Mucosa of descending colon (tissue), 3 donors: Measurements from ENCODE around the gene C2CD3. TPM values are rescaled to one million over a fixed set of nuclear protein-coding genes. Genes with fewer than 3 reads are reported as not detected.

Source experiments
- ATAC-seq: fragments of 200-7000 bp; cut with Tn5 transposase; one replicate; pipeline ENCODE4 v1.9.1; 2020; ENCODE audit warnings: mild to moderate bottlenecking, moderate library complexity
- DNase-seq, 3 donors: peaks; one replicate each; pipeline ENCODE4 v3.0.0-alpha.2; 2020
- H3K36me3 ChIP-seq: fragments of 200-600 bp; one replicate; pipeline ENCODE4 v1.8.0; 2021; ENCODE audit warnings: low read depth, mild to moderate bottlenecking
- H3K4me1 ChIP-seq: fragments of 200-600 bp; one replicate; pipeline ENCODE4 v1.8.0; 2021; ENCODE audit warnings: low read depth, mild to moderate bottlenecking
- H3K4me3 ChIP-seq: fragments of 200-600 bp; one replicate; pipeline ENCODE4 v1.8.0; 2021; ENCODE audit warnings: mild to moderate bottlenecking
- H3K9me3 ChIP-seq: fragments of 200-600 bp; one replicate; pipeline ENCODE4 v1.8.0; 2021; ENCODE audit warnings: mild to moderate bottlenecking
- CTCF ChIP-seq: fragments of 200-600 bp; IDR thresholded peaks from one replicate; pipeline ENCODE4 v1.8.0; 2022; ENCODE audit warnings: antibody characterized with exemption, mild to moderate bottlenecking
- intact Hi-C, 2 donors: fragments of 100-400 bp; cut with DNase I in 1 of 2; cut with micrococcal nuclease in 1 of 2; formaldehyde crosslinking; loops; one replicate each; pipeline versions ENCODE4 v1.11.0 to v1.11.1; 2022; cut with DNase I, micrococcal nuclease
- long read RNA-seq, 2 donors: library from polyadenylated mRNA; unstranded; transcript quantifications; one replicate each; pipeline ENCODE4 v2.0.0, GENCODE V29; 2019 to 2021
- total RNA-seq, 3 donors: library from RNA; stranded (reverse); fragmentation: NEBNext Ultra II Directional in 2 of 3; extraction: Animal tissue kit (Norgen Biotek cat#: 25700) in 2 of 3; gene quantifications; one replicate each; pipeline versions ENCODE4 v1.2.1 to v1.2.4, GENCODE V29; 2021 to 2023
- donor health status: DM: no; HTN: no; CAD: no; lungs with moderate emphysema.
- donor health status: DM: no; HTN: no; CAD: no.
- donor health status: DM: no; HTN: yes; CAD: no.

The C2CD3 gene
- 10 to 100 TPM; 22.3 to 37.2 (median 32.1) TPM for total RNA-seq
- long read RNA-seq, donor 1, partial matches to known transcripts, result 6 of 8 reads
- long read RNA-seq, donor 1, other reads (novel, unspliced or antisense), result 2 of 8 reads
- long read RNA-seq, donor 2, partial matches to known transcripts, result 1 of 2 reads
- long read RNA-seq, donor 2, other reads (novel, unspliced or antisense), result 1 of 2 reads

- TF ChIP-seq CTCF, result no peak
- ATAC-seq (peak; percentile 96), DNase-seq (peak; percentile 98 to 99 (median 98))
- intact Hi-C loops, result no loop called here
- Histone ChIP-seq H3K4me1 (peaks cover 25% of the 10 kb centered on the region), H3K36me3 (peaks cover 6% of the 10 kb centered on the region), H3K9me3 (no peaks in the 10 kb centered on the region), H3K4me3 (peak within 1 kb of the TSS; percentile 52)
These were observed at the start of gene C2CD3, which contains the start of gene PPME1 for GRCh38 chr11:74170694-74171629. Gene C2CD3 (minus strand): TSS chr11:74171002. CDS start chr11:74170792, 210 bp downstream. Gene PPME1 (plus strand): TSS chr11:74171289. CDS start chr11:74171422, 133 bp downstream.

- no peak overlapping the region for H3K4me3 ChIP-seq
- intact Hi-C loops, result no loop called here
- H3K9me3 ChIP-seq, result no peaks in the 10 kb centered on the region
- DNase-seq (no peak), ATAC-seq (no peak)
- no peak for TF ChIP-seq CTCF
- no peaks in the 10 kb centered on the region for H3K4me1 ChIP-seq
- H3K36me3 ChIP-seq, result no peaks in the 10 kb centered on the region
These were observed 49.6 kb upstream of the C2CD3 start for GRCh38 chr11:74220376-74220775.

GRCh38 chr11:74212533-74212932, 41.7 kb upstream of the C2CD3 start:
- H3K36me3 ChIP-seq, result no peaks in the 10 kb centered on the region
- no peak overlapping the region for H3K4me3 ChIP-seq
- TF ChIP-seq CTCF, result no peak
- no peak for DNase-seq
- no peaks in the 10 kb centered on the region for H3K4me1 ChIP-seq
- ATAC-seq, result no peak
- no peaks in the 10 kb centered on the region for H3K9me3 ChIP-seq
- intact Hi-C loops, result no loop called here

- intact Hi-C loops, result no loop called here
These were observed 37.7 kb upstream of the C2CD3 start for GRCh38 chr11:74208507-74208906.

GRCh38 chr11:74206746-74207145, 35.9 kb upstream of the C2CD3 start:
- intact Hi-C loops, result no loop called here
- Histone ChIP-seq H3K9me3 (no peaks in the 10 kb centered on the region), H3K4me3 (no peak overlapping the region), H3K4me1 (no peaks in the 10 kb centered on the region), H3K36me3 (no peaks in the 10 kb centered on the region)
- TF ChIP-seq CTCF, result no peak
- DNase-seq (no peak), ATAC-seq (no peak)

More at GRCh38 chr11:74208507-74208906, 37.7 kb upstream of the C2CD3 start:
- Histone ChIP-seq H3K9me3 (no peaks in the 10 kb centered on the region), H3K4me3 (no peak overlapping the region), H3K36me3 (no peaks in the 10 kb centered on the region), H3K4me1 (no peaks in the 10 kb centered on the region)
- ATAC-seq (no peak), DNase-seq (no peak)
- no peak for TF ChIP-seq CTCF
